Measurements from ENCODE around the gene CFAP410. TPM values are rescaled to one million over a fixed set of nuclear protein-coding genes. Genes with fewer than 3 reads are reported as not detected.

Gene CFAP410
- total and polyA plus RNA-seq, 5 donors = 13.2 to 19.8 (median 16.8) TPM

DNA sequence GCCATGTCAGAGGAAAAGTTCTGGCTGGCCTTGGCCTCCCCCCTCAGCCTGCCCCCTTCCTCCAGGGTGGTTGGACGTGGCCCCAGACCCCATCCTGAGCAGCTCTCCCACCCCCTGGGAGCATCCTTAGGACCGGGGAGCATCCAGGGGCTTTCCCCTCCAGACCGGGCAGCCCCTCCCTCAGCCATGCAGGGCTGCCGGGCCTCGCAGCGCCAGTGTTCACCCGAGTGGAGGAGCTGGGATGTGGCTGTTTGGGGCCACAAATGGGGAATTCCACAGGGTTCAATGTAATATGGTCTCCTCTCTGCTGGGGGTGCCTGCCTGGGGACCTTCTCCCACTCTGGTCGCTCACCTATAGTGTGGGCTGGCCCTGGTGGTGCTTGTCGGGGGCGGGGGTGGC, 43.5 kb downstream of the CFAP410 start:
- no peak overlapping the region for H3K27ac ChIP-seq (ENCODE audit: low read length)
- WGBS = 75% methylated on average over 10 of the region's 10 CpGs
- no peak overlapping the region for H3K4me3 ChIP-seq (ENCODE audit: low read length)
- no peaks in the 10 kb centered on the region for H3K4me1 ChIP-seq (ENCODE audit: control insufficient read depth, insufficient read depth, low read length)
- intact Hi-C loops (cut with DNase I) = no loop called here
- no peaks in the 10 kb centered on the region for H3K9me3 ChIP-seq (ENCODE audit: control insufficient read depth, low read length)
- no peaks in the 10 kb centered on the region for H3K27me3 ChIP-seq (ENCODE audit: control insufficient read depth, insufficient read depth)
- peak in 2 of 3 donors; percentile 51 for DNase-seq
- ATAC-seq = no peak

DNA sequence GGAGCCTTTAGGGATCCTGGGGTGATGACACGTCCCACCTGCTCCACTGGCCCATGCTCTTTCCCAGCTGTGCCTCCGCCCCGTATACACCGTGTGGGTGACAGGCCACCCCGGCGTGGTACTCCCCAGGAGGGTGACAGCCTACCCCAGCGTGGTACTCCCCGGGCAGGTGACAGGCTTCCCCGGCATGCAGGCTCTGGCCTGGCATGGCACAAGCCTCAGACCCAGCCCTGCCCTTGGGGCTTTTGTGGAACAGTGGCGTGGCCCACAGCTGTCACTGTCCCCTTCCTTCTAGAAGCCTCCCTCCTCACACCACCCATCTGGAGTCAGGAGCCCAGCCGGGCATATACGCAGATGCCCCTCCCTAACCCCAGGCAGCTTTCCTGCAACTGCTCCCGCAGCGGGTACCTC, 44.0 kb downstream of the CFAP410 start:
- Histone ChIP-seq H3K27me3 (ENCODE audit: control insufficient read depth, insufficient read depth) (no peaks in the 10 kb centered on the region), H3K9me3 (ENCODE audit: control insufficient read depth, low read length) (no peaks in the 10 kb centered on the region), H3K27ac (ENCODE audit: low read length) (no peak overlapping the region), H3K4me3 (ENCODE audit: low read length) (no peak overlapping the region), H3K4me1 (ENCODE audit: control insufficient read depth, insufficient read depth, low read length) (no peaks in the 10 kb centered on the region)
- DNase-seq (peak in 2 of 3 donors; percentile 71 to 75), ATAC-seq (peak in 1 of 2 donors; percentile 4)
- intact Hi-C loops (cut with DNase I) = no loop called here
- WGBS = 70% methylated on average over 14 of the region's 14 CpGs

DNA sequence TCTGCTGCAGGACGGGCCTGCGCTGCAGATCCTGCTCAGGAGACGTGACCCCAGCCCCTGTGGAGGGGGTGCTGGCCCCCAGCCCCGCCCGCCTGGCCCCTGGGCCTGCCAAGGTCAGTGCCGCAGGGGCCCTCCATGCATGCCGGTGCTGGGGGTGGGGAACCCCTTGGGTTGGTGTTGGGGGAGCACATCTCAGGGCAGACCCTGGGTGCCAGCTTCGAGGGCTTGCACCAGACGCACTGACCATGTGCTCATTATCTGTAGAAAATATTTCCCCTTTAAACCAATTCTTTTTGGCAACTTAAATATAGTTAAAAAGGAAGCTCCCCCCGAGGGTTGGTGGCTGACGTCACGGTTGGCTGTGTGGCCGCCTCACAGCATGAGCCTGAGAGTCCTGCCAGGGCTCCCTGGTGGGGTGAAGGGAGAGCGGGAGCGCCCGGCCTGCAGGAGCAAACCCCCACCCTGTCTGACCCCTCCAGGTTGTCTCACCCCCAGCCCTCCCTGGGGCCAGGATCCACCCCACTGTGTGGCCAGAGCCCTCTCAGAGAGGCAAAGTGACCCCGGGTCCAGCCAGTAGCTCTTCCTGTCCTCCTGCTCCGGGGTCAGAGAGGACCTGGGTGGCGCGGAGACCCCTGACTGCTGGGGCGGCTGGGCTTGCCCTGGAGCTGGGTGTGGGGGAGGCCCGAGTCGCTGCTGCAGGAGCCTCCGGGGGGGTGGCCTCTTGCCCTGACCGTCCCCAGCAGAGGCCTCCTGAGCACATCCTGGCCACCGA, 44.6 kb downstream of the CFAP410 start:
- WGBS = 39% methylated on average over 26 of the region's 26 CpGs
- Histone ChIP-seq H3K4me3 (ENCODE audit: low read length) (no peak overlapping the region), H3K9me3 (ENCODE audit: control insufficient read depth, low read length) (no peaks in the 10 kb centered on the region), H3K27ac (ENCODE audit: low read length) (no peak overlapping the region), H3K4me1 (ENCODE audit: control insufficient read depth, insufficient read depth, low read length) (no peaks in the 10 kb centered on the region), H3K27me3 (ENCODE audit: control insufficient read depth, insufficient read depth) (no peaks in the 10 kb centered on the region)
- ATAC-seq = peak; percentile 46 to 49
- intact Hi-C loops (cut with DNase I) = no loop called here
- DNase-seq = peak; percentile 92 to 97 (median 96)

DNA sequence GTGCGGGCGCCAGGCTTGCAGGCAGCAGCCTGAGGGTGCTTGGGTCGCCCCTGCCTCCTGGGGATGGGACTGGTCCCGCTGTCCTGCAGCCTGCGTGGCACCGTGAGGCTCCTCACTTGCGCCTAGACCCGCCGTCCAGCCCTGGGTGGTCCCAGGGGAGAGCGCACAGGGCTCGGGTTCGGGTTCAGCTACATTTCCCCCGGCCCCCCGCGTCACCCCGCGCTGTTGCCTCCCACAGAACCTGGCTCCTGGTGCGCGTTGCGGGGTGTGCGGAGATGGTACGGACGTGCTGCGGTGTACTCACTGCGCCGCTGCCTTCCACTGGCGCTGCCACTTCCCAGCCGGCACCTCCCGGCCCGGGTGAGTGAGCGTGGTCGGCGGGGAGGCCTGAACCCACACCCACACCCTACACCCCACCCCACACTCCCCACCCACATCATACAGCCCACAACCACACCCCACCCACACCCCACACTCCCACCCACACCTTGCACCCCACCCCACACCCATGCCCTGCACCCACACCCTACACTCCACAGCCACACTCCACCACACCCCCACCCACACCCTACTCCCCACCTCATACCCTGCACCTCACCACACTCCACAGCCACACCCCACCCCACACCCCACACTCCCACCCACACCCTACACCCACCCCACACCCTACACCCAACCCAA, 45.5 kb downstream of the CFAP410 start:
- no peak overlapping the region for H3K27ac ChIP-seq (ENCODE audit: low read length)
- H3K9me3 ChIP-seq (ENCODE audit: control insufficient read depth, low read length) = no peaks in the 10 kb centered on the region
- no peaks in the 10 kb centered on the region for H3K27me3 ChIP-seq (ENCODE audit: control insufficient read depth, insufficient read depth)
- DNase-seq (peak; percentile 15 to 59 (median 47)), ATAC-seq (no peak)
- H3K4me1 ChIP-seq (ENCODE audit: control insufficient read depth, insufficient read depth, low read length) = no peaks in the 10 kb centered on the region
- 91% methylated on average over 33 of the region's 33 CpGs for WGBS
- intact Hi-C loops (cut with DNase I) = no loop called here
- no peak overlapping the region for H3K4me3 ChIP-seq (ENCODE audit: low read length)

DNA sequence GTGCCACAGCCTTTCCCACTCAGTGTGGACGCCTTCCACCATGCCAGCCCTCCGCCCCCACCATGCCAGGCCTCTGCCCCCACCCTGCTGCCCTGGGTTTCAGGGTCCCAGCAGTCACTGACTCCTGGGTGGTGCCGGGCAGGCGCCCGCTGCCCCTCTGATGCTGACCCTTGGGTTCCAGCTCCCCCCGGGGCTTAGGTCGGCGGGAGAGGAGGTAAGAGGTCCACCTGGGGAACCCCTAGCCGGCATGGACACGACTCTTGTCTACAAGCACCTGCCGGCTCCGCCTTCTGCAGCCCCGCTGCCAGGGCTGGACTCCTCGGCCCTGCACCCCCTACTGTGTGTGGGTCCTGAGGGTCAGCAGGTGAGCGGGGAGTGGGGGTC, 46.4 kb downstream of the CFAP410 start:
- H3K9me3 ChIP-seq (ENCODE audit: control insufficient read depth, low read length) = no peaks in the 10 kb centered on the region
- 83% methylated on average over 15 of the region's 15 CpGs for WGBS
- no peak overlapping the region for H3K27ac ChIP-seq (ENCODE audit: low read length)
- ATAC-seq (no peak), DNase-seq (peak; percentile 16 to 58 (median 42))
- intact Hi-C loops (cut with DNase I) = no loop called here
- H3K4me1 ChIP-seq (ENCODE audit: control insufficient read depth, insufficient read depth, low read length) = no peaks in the 10 kb centered on the region
- H3K4me3 ChIP-seq (ENCODE audit: low read length) = no peak overlapping the region
- H3K27me3 ChIP-seq (ENCODE audit: control insufficient read depth, insufficient read depth) = no peaks in the 10 kb centered on the region

DNA sequence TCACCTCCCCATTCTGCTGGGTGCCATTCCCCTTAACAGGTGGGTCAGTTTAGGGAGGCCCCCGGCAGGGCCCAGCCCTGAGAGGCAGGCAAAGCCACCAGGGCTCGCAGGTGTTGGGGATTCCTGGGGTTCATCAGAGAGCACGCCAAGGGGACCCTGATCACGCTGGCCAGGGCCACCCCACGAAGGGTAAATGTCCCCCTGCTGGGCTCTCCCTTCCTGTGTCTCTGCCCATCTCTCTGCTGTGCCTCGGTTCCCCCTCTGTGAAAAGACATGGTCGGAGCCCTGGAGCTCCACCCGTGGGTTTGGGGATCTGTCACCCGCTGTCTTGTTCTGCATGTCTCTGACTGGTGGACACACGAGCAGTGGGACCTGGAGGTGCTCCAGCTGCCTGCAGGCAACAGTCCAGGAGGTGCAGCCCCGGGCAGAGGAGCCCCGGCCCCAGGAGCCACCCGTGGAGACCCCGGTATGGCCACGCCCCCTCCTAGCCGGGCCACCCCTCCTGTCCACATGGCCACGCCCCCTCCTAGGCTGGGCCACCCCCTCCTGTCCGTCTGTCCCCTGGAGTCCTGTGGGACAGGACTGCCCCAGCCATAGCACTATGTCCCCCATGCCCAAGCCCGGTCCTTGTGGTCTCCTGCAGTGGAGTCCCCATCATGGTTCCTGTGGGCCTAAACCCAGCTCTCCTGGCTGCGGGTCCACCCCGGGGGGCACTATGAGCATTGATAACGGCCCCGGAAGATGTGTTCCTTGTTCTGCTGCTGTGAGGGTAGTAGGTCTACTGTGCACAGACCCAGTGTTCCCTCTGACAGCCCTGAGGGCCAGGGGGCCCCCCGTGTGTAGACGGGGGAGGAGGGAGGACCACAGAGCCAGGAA, 47.0 kb downstream of the CFAP410 start:
- Histone ChIP-seq H3K27ac (ENCODE audit: low read length) (no peak overlapping the region), H3K9me3 (ENCODE audit: control insufficient read depth, low read length) (no peaks in the 10 kb centered on the region), H3K27me3 (ENCODE audit: control insufficient read depth, insufficient read depth) (no peaks in the 10 kb centered on the region), H3K4me1 (ENCODE audit: control insufficient read depth, insufficient read depth, low read length) (no peaks in the 10 kb centered on the region), H3K4me3 (ENCODE audit: low read length) (no peak overlapping the region)
- WGBS = 59% methylated on average over 25 of the region's 25 CpGs
- intact Hi-C loops (cut with DNase I) = no loop called here
- ATAC-seq (no peak), DNase-seq (peak; percentile 31 to 70 (median 54))

DNA sequence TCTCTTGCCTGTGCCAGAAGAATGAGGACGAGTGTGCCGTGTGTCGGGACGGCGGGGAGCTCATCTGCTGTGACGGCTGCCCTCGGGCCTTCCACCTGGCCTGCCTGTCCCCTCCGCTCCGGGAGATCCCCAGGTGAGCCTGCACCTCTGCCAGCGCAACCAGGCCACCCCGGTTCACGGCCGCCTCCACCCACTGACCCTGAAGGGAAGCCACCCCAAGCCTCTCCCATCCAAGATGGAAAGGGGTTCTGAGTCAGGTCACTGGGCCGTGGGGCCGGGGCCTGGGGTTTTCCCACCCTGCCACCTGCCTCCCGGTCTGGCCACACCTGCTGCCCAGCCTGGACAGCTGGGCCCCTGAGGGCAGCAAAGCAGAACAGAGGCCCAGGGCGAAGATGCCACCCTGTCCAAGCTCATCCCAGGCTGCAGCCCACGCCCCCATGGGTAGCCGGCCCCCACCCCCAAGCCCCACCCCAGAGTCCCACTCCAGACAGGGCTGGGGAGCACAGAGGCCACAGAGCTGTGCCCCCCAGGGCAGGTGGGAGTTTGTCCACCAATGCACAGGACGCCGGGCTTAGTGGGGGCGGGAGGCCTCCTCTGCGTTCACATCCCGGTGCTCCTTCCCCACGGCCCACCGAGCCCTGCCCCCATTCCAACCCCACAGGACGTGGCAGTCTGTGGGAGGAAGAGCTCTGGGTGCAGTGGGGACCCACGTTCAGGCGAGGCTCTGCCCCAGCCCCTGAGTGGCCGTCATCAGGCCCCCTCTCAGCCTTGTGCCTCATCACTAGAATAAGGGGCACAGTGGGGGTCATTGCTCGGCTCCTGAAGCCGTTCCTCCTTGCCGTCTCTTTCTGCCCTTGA, 47.9 kb downstream of the CFAP410 start:
- H3K4me1 ChIP-seq (ENCODE audit: control insufficient read depth, insufficient read depth, low read length) = no peaks in the 10 kb centered on the region
- H3K9me3 ChIP-seq (ENCODE audit: control insufficient read depth, low read length) = no peaks in the 10 kb centered on the region
- H3K27ac ChIP-seq (ENCODE audit: low read length) = no peak overlapping the region
- DNase-seq (peak; percentile 13 to 54 (median 43)), ATAC-seq (no peak)
- intact Hi-C loops (cut with DNase I) = no loop called here
- no peaks in the 10 kb centered on the region for H3K27me3 ChIP-seq (ENCODE audit: control insufficient read depth, insufficient read depth)
- no peak overlapping the region for H3K4me3 ChIP-seq (ENCODE audit: low read length)
- WGBS = 84% methylated on average over 33 of the region's 33 CpGs

DNA sequence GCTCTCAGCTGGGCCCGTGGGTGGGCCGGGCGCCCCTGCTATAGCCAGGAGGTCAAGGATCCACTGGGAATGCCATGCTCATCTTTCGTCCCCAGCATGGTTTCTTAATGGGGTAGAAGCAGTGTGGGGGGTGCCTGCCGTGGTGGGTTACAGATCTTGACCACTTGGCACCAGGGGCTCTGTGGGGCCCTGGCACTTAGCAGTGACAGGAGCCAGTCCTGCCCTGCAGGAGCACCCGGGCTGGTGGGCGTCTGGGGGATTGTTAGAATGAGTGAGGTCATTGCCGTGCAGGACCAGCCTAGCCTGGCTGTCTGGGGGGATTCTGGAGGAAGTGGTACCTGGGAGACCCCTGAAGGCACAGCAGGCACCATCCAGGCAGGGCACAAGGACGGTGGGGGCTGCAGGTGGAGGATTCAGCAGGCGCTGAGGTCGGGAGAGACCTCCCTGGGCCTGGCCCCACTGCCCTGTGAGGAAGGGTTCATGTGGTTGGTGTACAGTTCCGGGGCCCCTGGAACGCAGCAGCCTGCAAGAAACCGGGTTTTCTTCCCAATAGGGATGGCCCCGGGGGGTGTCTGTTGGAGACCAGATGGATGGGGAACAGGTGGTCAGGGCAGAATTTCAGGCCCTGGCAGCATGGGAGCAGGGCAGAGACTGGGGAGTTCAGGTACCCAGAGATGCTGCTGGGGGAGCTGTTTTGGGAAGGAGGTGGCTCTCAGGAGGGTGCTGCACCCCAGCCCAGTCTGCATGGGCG, 48.7 kb downstream of the CFAP410 start:
- H3K4me1 ChIP-seq (ENCODE audit: control insufficient read depth, insufficient read depth, low read length) = no peaks in the 10 kb centered on the region
- H3K27me3 ChIP-seq (ENCODE audit: control insufficient read depth, insufficient read depth) = no peaks in the 10 kb centered on the region
- peak in 2 of 3 donors; percentile 41 to 45 for DNase-seq
- 83% methylated on average over 16 of the region's 16 CpGs for WGBS
- H3K27ac ChIP-seq (ENCODE audit: low read length) = no peak overlapping the region
- intact Hi-C loops (cut with DNase I) = no loop called here
- ATAC-seq = no peak
- H3K9me3 ChIP-seq (ENCODE audit: control insufficient read depth, low read length) = no peaks in the 10 kb centered on the region
- H3K4me3 ChIP-seq (ENCODE audit: low read length) = no peak overlapping the region

DNA sequence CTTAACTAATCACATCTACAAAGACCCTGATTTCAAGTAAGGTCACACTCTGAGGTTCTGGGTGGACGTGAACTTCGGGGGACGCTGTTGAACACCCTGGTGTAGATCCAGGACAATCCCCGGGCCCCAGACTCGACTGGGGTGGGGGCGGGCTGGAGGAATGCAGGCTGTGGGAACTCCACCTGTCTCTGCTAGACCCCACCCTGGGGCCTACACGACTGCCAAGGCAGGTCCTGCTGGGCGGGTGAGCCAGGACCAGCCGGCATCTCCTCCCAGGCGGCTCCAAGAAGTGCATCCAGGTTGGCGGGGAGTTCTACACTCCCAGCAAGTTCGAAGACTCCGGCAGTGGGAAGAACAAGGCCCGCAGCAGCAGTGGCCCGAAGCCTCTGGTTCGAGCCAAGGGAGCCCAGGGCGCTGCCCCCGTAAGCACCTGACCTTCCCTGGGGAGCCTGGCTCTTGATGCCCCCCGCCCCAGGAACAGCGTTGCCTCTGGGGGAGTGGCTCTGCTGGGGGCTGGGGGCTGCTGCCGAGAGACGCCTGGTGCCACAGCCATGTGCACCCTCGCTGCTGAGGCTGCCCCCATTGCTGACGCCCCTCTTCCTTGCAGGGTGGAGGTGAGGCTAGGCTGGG, 49.7 kb downstream of the CFAP410 start:
- Histone ChIP-seq H3K4me3 (ENCODE audit: low read length) (no peak overlapping the region), H3K27me3 (ENCODE audit: control insufficient read depth, insufficient read depth) (no peaks in the 10 kb centered on the region), H3K27ac (ENCODE audit: low read length) (no peak overlapping the region), H3K9me3 (ENCODE audit: control insufficient read depth, low read length) (no peaks in the 10 kb centered on the region), H3K4me1 (ENCODE audit: control insufficient read depth, insufficient read depth, low read length) (no peaks in the 10 kb centered on the region)
- WGBS = 81% methylated on average over 24 of the region's 24 CpGs
- peak in 2 of 3 donors; percentile 36 to 52 for DNase-seq
- intact Hi-C loops (cut with DNase I) = no loop called here
- ATAC-seq = no peak

Data from right cardiac atrium (tissue), 5 donors.